ENCODE measurements around the gene CASQ2. TPM values are rescaled to one million over a fixed set of nuclear protein-coding genes. Genes with fewer than 3 reads are reported as not detected.

The CASQ2 gene
- total and polyA plus RNA-seq, 10 of the 15 experiments (the other 5 are each of a cell fraction or from before 2014, with no cell fraction given): not detected

DNA sequence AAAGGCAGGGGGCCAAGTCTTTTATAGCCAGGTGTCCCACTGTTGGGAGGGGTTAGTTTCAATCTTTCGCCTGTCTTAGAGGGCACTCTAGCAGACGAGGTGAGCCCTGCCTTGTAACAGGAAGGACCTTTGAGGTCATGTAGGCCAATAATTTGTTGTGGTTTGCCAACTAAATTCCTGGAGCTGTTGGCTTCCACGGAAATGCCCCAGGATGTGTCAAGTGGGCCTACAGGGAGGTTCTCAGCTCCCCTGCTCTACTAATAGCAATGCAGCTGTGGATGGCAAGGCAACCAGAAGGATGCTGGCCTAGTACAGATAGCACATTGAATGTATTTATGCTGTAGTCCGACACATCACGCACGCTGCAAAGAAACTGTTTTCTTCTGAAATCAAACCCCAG, 22.3 kb upstream of the CASQ2 start:
- ChIA-PET RAD21 (ENCODE audit: unreplicated experiment) (interaction anchor here (1.2 kb wide), 1 partner anchor 190 kb away, joined by 3 read pairs; no protein-coding TSS in a partner anchor), POLR2A (interaction anchor here (0.6 kb wide), 1 partner anchor 165 kb away, joined by 3 read pairs; no protein-coding TSS in a partner anchor), SMC1A (ENCODE audit: uncharacterized antibody, unreplicated experiment) (no interaction called here), CTCF (no interaction called here)
- FAIRE-seq (no peak), ATAC-seq (no peak), DNase-seq (ENCODE audit: low read depth, low spot score) (no peak)
- H3K4me2 ChIP-seq (ENCODE audit: control insufficient read depth, insufficient read depth): no peak overlapping the region
- no peak overlapping the region for H3K9ac ChIP-seq (ENCODE audit: control insufficient read depth, insufficient read depth, low read length)
- no peaks in the 10 kb centered on the region for H3K36me3 ChIP-seq (ENCODE audit: control insufficient read depth in 2 of 2, insufficient read depth in 2 of 2, low read length in 1 of 2)
- H4K20me1 ChIP-seq (ENCODE audit: control insufficient read depth, insufficient read depth): no peaks in the 10 kb centered on the region
- intact Hi-C loops (cut with micrococcal nuclease; ENCODE audit: unreplicated experiment): no loop called here
- H3K27me3 ChIP-seq (replicated peaks in 1 of 2; ENCODE audit: control insufficient read depth in 2 of 2, insufficient read depth in 2 of 2, low read length in 1 of 2): peaks cover 0 to 2% of the 10 kb centered on the region in 2 experiments; a peak in 1 of 4 replicates
- no peak overlapping the region for H2AFZ ChIP-seq (ENCODE audit: control insufficient read depth, low read depth, low read length)
- H3K9me3 ChIP-seq (replicated peaks; ENCODE audit: control insufficient read depth, insufficient read depth, low read length): no peaks in the 10 kb centered on the region
- H3K4me3 ChIP-seq: no peak overlapping the region
- in situ Hi-C loops (cut with MboI): no loop called here
- H3K79me2 ChIP-seq (ENCODE audit: control insufficient read depth, insufficient read depth, low read length): no peaks in the 10 kb centered on the region
- no peak overlapping the region for H3K27ac ChIP-seq (ENCODE audit: control insufficient read depth, insufficient read depth)
- 45% methylated on average over 6 of the region's 6 CpGs for WGBS (ENCODE audit: insufficient coverage, insufficient replicate concordance, low lambda C conversion rate, missing lambda C conversion rate)
- BruUV-seq (replicated peaks): no TSS peak
- H3K4me1 ChIP-seq (ENCODE audit: control insufficient read depth, insufficient read depth, low read length): no peaks in the 10 kb centered on the region
- TF ChIP-seq ZZZ3 (IDR thresholded peaks at IDR 0.05; ENCODE audit: control insufficient read depth, insufficient read length, low read depth) (no peak), ZNF384 (IDR thresholded peaks at IDR 0.05; ENCODE audit: borderline replicate concordance, low read depth, low read length) (no peak), MYB (IDR thresholded peaks at IDR 0.05; ENCODE audit: borderline replicate concordance, low read depth, low read length) (no peak), YY1 (IDR thresholded peaks at IDR 0.05; ENCODE audit: low read depth, low read length) (no peak), RAD21 (IDR thresholded peaks at IDR 0.05; ENCODE audit: insufficient read depth, low read depth, low read length) (no peak), EZH2 (IDR thresholded peaks at IDR 0.05; ENCODE audit: borderline replicate concordance, control insufficient read depth, low read depth, low read length) (no peak), RBBP5 (conservative IDR thresholded peaks at IDR 0.05) (no peak), GATAD2B (conservative IDR thresholded peaks at IDR 0.05; ENCODE audit: low read depth) (no peak), SMAD5 (IDR thresholded peaks at IDR 0.05; ENCODE audit: low read depth) (no peak), BRCA1 (IDR thresholded peaks at IDR 0.05; ENCODE audit: low read depth, low read length) (no peak), GABPA (IDR thresholded peaks at IDR 0.05; ENCODE audit: low read depth) (no peak), SREBF1 (IDR thresholded peaks at IDR 0.05; ENCODE audit: low read length) (no peak), POLR2AphosphoS2 (IDR thresholded peaks at IDR 0.05; ENCODE audit: low read depth, low read length) (no peak), ZNF207 (IDR thresholded peaks at IDR 0.05; ENCODE audit: borderline replicate concordance) (no peak), CEBPB (IDR thresholded peaks at IDR 0.05; ENCODE audit: borderline replicate concordance in 1 of 2, low read depth in 2 of 2, low read length in 2 of 2) (no peak), POLR2A (IDR thresholded peaks at IDR 0.05; ENCODE audit: low read depth, low read length) (no peak), KAT2A (conservative IDR thresholded peaks at IDR 0.05; ENCODE audit: control insufficient read depth, low read depth, low read length) (no peak)
- TF ChIP-seq, protein P1, sequence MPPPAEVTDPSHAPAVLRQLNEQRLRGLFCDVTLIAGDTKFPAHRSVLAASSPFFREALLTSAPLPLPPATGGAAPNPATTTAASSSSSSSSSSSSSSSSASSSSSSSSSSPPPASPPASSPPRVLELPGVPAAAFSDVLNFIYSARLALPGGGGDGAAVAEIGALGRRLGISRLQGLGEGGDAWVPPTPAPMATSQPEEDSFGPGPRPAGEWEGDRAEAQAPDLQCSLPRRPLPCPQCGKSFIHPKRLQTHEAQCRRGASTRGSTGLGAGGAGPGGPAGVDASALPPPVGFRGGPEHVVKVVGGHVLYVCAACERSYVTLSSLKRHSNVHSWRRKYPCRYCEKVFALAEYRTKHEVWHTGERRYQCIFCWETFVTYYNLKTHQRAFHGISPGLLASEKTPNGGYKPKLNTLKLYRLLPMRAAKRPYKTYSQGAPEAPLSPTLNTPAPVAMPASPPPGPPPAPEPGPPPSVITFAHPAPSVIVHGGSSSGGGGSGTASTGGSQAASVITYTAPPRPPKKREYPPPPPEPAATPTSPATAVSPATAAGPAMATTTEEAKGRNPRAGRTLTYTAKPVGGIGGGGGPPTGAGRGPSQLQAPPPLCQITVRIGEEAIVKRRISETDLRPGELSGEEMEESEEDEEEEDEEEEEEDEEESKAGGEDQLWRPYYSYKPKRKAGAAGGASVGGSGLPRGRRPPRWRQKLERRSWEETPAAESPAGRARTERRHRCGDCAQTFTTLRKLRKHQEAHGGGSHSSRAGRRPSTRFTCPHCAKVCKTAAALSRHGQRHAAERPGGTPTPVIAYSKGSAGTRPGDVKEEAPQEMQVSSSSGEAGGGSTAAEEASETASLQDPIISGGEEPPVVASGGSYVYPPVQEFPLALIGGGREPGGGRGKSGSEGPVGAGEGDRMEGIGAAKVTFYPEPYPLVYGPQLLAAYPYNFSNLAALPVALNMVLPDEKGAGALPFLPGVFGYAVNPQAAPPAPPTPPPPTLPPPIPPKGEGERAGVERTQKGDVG (CRISPR knock-in tag; IDR thresholded peaks at IDR 0.05): no peak
- TF ChIP-seq, protein P2, sequence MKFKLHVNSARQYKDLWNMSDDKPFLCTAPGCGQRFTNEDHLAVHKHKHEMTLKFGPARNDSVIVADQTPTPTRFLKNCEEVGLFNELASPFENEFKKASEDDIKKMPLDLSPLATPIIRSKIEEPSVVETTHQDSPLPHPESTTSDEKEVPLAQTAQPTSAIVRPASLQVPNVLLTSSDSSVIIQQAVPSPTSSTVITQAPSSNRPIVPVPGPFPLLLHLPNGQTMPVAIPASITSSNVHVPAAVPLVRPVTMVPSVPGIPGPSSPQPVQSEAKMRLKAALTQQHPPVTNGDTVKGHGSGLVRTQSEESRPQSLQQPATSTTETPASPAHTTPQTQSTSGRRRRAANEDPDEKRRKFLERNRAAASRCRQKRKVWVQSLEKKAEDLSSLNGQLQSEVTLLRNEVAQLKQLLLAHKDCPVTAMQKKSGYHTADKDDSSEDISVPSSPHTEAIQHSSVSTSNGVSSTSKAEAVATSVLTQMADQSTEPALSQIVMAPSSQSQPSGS (IDR thresholded peaks at IDR 0.05; ENCODE audit: low read length): no peak
